ENCODE measurements around the gene CD79A.

Gene CD79A

DNA sequence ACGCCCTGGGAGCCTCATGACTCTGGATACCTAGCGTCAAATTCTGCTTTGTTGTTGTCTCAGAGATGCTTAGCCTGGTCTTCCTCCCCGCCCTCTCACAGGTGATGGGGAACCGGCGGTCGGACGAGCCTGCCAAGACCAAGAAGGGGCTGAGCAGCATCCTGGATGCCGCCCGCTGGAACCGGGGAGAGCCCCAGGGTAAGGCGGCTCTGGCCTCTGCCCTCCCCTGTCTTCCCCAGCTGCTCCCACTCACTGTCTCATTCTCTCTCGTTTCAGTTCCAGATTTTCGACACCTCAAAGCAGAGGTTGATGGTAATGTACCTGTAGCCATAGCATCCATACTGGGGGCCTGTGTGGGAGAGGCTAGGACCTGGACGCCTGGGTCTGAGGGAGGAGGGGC is 17.3 kb downstream of the CD79A start:
- Mint-ChIP-seq H3K4me1 (peaks cover 68% of the 10 kb centered on the region), H3K4me3 (peak overlapping the region; percentile 68)
- DNase-seq (ENCODE audit: low spot score in 2 of 2), result no peak

DNA sequence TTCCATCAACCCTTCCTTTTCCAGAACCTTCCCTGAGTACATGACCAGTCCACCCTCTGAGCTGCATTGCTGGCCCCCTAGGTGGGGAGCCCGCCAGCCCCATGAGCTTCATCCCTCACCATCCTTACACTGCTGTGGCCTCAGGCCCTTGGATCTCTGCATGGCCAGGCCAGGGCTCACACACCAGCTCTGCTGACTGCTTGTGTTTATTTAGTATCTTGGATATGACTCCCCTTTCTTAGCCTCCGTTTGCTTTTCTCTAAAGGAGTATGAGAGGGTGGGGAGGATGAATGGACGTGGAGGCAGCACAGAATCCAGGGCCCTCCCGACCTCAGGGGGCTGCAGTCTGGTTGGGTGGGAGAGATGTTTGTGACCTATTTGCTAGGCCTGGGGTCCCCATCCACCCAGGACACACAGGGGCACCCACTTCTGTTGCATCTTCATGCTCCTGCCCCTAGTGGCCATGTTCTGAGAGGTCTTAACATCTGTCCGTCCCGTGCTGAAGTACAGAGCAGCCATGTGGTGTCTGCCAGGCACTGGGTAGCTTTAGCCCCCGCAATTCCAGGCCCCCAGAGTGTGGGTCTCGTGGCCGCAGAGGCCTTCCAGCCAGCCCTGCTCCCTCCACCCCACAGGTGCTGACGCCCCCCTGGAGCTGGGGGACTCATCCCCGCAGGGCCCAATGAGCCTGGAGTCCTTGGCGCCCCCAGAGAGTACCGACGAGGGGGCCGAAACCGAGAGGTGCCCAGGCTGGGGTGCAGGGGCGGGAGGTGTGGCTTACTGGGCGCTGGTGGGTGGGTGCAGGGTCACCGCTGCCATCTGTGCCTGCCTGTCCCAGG is 18.9 kb downstream of the CD79A start:
- no peaks in the 10 kb centered on the region for H3K9me3 Mint-ChIP-seq
- H3K27me3 Mint-ChIP-seq, result no peaks in the 10 kb centered on the region
- ATAC-seq (replicated peaks; ENCODE audit: extremely low read depth, poor library complexity, severe bottlenecking) (peak; percentile 42), DNase-seq (ENCODE audit: low spot score in 2 of 2) (no peak)
- H3K27ac Mint-ChIP-seq (ENCODE audit: low read depth), result peak overlapping the region; percentile 97
- peaks cover 82% of the 10 kb centered on the region for H3K36me3 Mint-ChIP-seq (ENCODE audit: insufficient read depth)
- H3K4me1 Mint-ChIP-seq, result peaks cover 60% of the 10 kb centered on the region
- H3K4me3 Mint-ChIP-seq, result peak overlapping the region; percentile 60

More for the DNA sequence above, 17.3 kb downstream of the CD79A start:
- Mint-ChIP-seq H3K9me3 (no peaks in the 10 kb centered on the region), H3K27me3 (no peaks in the 10 kb centered on the region), H3K27ac (ENCODE audit: low read depth) (peak overlapping the region; percentile 97), H3K36me3 (ENCODE audit: insufficient read depth) (peaks cover 79% of the 10 kb centered on the region)
- no peak for ATAC-seq (replicated peaks; ENCODE audit: extremely low read depth, poor library complexity, severe bottlenecking)

GRCh38 chr19:41896581-41896942 is 19.5 kb downstream of the CD79A start:
- DNase-seq (ENCODE audit: low spot score in 2 of 2), result no peak
- H3K36me3 Mint-ChIP-seq (ENCODE audit: insufficient read depth), result peaks cover 85% of the 10 kb centered on the region
- H3K27me3 Mint-ChIP-seq, result no peaks in the 10 kb centered on the region
- peak overlapping the region; percentile 60 for H3K4me3 Mint-ChIP-seq
- no peak for ATAC-seq (replicated peaks; ENCODE audit: extremely low read depth, poor library complexity, severe bottlenecking)
- no peaks in the 10 kb centered on the region for H3K9me3 Mint-ChIP-seq
- peaks cover 57% of the 10 kb centered on the region for H3K4me1 Mint-ChIP-seq
- H3K27ac Mint-ChIP-seq (ENCODE audit: low read depth), result peak overlapping the region; percentile 97

DNA sequence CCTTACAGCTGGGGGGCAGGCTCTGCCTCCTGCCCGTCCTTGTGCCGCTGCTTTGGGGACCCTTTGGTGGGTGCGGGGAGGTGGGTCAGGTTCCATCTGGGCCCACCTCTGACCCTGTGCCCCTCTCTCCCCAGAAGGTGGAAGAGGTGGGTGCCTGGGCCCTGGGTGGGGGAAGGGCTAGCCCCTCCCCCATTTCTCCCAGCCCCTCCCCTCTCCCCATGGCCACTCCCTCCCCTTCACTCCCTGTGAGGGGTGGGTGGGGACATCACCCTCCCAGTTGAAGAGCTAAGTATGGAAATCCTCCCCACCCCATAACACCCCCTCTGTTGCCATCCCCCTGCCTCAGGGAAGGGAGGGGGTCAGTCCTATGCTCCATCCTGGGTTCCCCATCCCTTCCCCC is 20.1 kb downstream of the CD79A start:
- H3K9me3 Mint-ChIP-seq, result no peaks in the 10 kb centered on the region
- no peak overlapping the region for H3K4me3 Mint-ChIP-seq
- H3K27ac Mint-ChIP-seq (ENCODE audit: low read depth), result no peak overlapping the region
- ATAC-seq (replicated peaks; ENCODE audit: extremely low read depth, poor library complexity, severe bottlenecking), result no peak
- H3K4me1 Mint-ChIP-seq, result peaks cover 58% of the 10 kb centered on the region
- H3K27me3 Mint-ChIP-seq, result no peaks in the 10 kb centered on the region
- peaks cover 87% of the 10 kb centered on the region for H3K36me3 Mint-ChIP-seq (ENCODE audit: insufficient read depth)
- no peak for DNase-seq (ENCODE audit: low spot score in 2 of 2)

DNA sequence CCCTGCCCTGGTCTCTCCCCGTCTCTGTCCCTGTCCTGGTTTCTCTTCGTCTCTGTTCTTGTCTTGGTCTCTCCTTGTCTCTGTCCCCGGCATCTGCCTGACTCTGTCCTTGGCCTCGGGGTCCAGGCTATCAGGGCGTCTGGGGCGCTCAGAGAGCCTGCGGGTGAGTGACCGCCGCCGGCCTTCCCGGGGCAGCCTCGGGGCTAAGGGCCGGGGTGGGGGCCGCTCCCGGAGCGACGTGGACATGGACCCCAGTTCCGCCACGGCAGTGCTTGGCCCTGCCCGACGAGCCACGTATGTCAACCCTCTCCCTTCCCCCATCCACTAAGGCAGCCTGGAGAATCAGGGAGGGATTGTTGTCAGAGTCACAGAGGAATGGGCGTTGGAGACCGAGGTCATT is 20.7 kb downstream of the CD79A start:
- Mint-ChIP-seq H3K9me3 (no peaks in the 10 kb centered on the region), H3K4me1 (peaks cover 57% of the 10 kb centered on the region), H3K27me3 (no peaks in the 10 kb centered on the region), H3K4me3 (no peak overlapping the region), H3K27ac (ENCODE audit: low read depth) (no peak overlapping the region), H3K36me3 (ENCODE audit: insufficient read depth) (peaks cover 89% of the 10 kb centered on the region)
- DNase-seq (ENCODE audit: low spot score in 2 of 2), result no peak
- no peak for ATAC-seq (replicated peaks; ENCODE audit: extremely low read depth, poor library complexity, severe bottlenecking)

- H3K9me3 Mint-ChIP-seq, result no peaks in the 10 kb centered on the region
- H3K4me3 Mint-ChIP-seq, result no peak overlapping the region
- H3K27ac Mint-ChIP-seq (ENCODE audit: low read depth), result no peak overlapping the region
- H3K36me3 Mint-ChIP-seq (ENCODE audit: insufficient read depth), result peaks cover 88% of the 10 kb centered on the region
- no peaks in the 10 kb centered on the region for H3K27me3 Mint-ChIP-seq
- H3K4me1 Mint-ChIP-seq, result peaks cover 52% of the 10 kb centered on the region
- ATAC-seq (replicated peaks; ENCODE audit: extremely low read depth, poor library complexity, severe bottlenecking) (no peak), DNase-seq (ENCODE audit: low spot score in 2 of 2) (no peak)
Measured at GRCh38 chr19:41898235-41898634, 21.2 kb downstream of the CD79A start.

- no peak for DNase-seq (ENCODE audit: low spot score in 2 of 2)
- peaks cover 53% of the 10 kb centered on the region for H3K4me1 Mint-ChIP-seq
- H3K27ac Mint-ChIP-seq (ENCODE audit: low read depth), result no peak overlapping the region
- H3K36me3 Mint-ChIP-seq (ENCODE audit: insufficient read depth), result peaks cover 92% of the 10 kb centered on the region
- H3K9me3 Mint-ChIP-seq, result no peaks in the 10 kb centered on the region
- ATAC-seq (replicated peaks; ENCODE audit: extremely low read depth, poor library complexity, severe bottlenecking), result no peak
- H3K27me3 Mint-ChIP-seq, result no peaks in the 10 kb centered on the region
- H3K4me3 Mint-ChIP-seq, result no peak overlapping the region
Measured at GRCh38 chr19:41901707-41902360, 24.8 kb downstream of the CD79A start.

- ATAC-seq (replicated peaks; ENCODE audit: extremely low read depth, poor library complexity, severe bottlenecking) (no peak), DNase-seq (ENCODE audit: low spot score in 2 of 2) (no peak)
- Mint-ChIP-seq H3K4me1 (peaks cover 57% of the 10 kb centered on the region), H3K4me3 (no peak overlapping the region), H3K36me3 (ENCODE audit: insufficient read depth) (peaks cover 92% of the 10 kb centered on the region), H3K27ac (ENCODE audit: low read depth) (no peak overlapping the region), H3K9me3 (no peaks in the 10 kb centered on the region), H3K27me3 (no peaks in the 10 kb centered on the region)
Measured at GRCh38 chr19:41902594-41902993, 25.5 kb downstream of the CD79A start.

- no peak for DNase-seq (ENCODE audit: low spot score in 2 of 2)
- H3K4me1 Mint-ChIP-seq, result peaks cover 49% of the 10 kb centered on the region
- no peak for ATAC-seq (replicated peaks; ENCODE audit: extremely low read depth, poor library complexity, severe bottlenecking)
- H3K4me3 Mint-ChIP-seq, result no peak overlapping the region
- H3K27me3 Mint-ChIP-seq, result no peaks in the 10 kb centered on the region
- H3K9me3 Mint-ChIP-seq, result no peaks in the 10 kb centered on the region
- no peak overlapping the region for H3K27ac Mint-ChIP-seq (ENCODE audit: low read depth)
- peaks cover 86% of the 10 kb centered on the region for H3K36me3 Mint-ChIP-seq (ENCODE audit: insufficient read depth)
Measured at GRCh38 chr19:41903193-41903953, 26.3 kb downstream of the CD79A start.

GRCh38 chr19:41904118-41904870 is 27.2 kb downstream of the CD79A start:
- Mint-ChIP-seq H3K4me1 (peaks cover 48% of the 10 kb centered on the region), H3K27me3 (no peaks in the 10 kb centered on the region), H3K27ac (ENCODE audit: low read depth) (peak overlapping the region; percentile 56), H3K4me3 (no peak overlapping the region), H3K36me3 (ENCODE audit: insufficient read depth) (peaks cover 79% of the 10 kb centered on the region), H3K9me3 (no peaks in the 10 kb centered on the region)
- ATAC-seq (replicated peaks; ENCODE audit: extremely low read depth, poor library complexity, severe bottlenecking) (no peak), DNase-seq (ENCODE audit: low spot score in 2 of 2) (no peak)

- H3K27me3 Mint-ChIP-seq, result no peaks in the 10 kb centered on the region
- H3K36me3 Mint-ChIP-seq (ENCODE audit: insufficient read depth), result peaks cover 70% of the 10 kb centered on the region
- no peaks in the 10 kb centered on the region for H3K9me3 Mint-ChIP-seq
- peaks cover 51% of the 10 kb centered on the region for H3K4me1 Mint-ChIP-seq
- ATAC-seq (replicated peaks; ENCODE audit: extremely low read depth, poor library complexity, severe bottlenecking), result no peak
- H3K27ac Mint-ChIP-seq (ENCODE audit: low read depth), result peak overlapping the region; percentile 75
- DNase-seq (ENCODE audit: low spot score in 2 of 2), result no peak
- no peak overlapping the region for H3K4me3 Mint-ChIP-seq
Measured at GRCh38 chr19:41905273-41906002, 28.4 kb downstream of the CD79A start.

- Mint-ChIP-seq H3K4me3 (no peak overlapping the region), H3K27me3 (no peaks in the 10 kb centered on the region), H3K9me3 (no peaks in the 10 kb centered on the region), H3K27ac (ENCODE audit: low read depth) (peak overlapping the region; percentile 75), H3K36me3 (ENCODE audit: insufficient read depth) (peaks cover 68% of the 10 kb centered on the region), H3K4me1 (peaks cover 59% of the 10 kb centered on the region)
- ATAC-seq (replicated peaks; ENCODE audit: extremely low read depth, poor library complexity, severe bottlenecking) (no peak), DNase-seq (ENCODE audit: low spot score in 2 of 2) (no peak)
Measured at GRCh38 chr19:41906271-41906670, 29.2 kb downstream of the CD79A start.
